HEK293T (cell line): ENCODE data around the gene CLMP.

Source experiments
- ARNT ChIP-seq: fragments of 450-650 bp; IDR thresholded peaks from 2 replicates; pipeline ENCODE4 v1.6.1; 2017; ENCODE audit warnings: mild to moderate bottlenecking
- BHLHE40 ChIP-seq: fragments of 450-650 bp; IDR thresholded peaks from 2 replicates; pipeline ENCODE4 v1.6.1; 2016; ENCODE audit warnings: mild to moderate bottlenecking, moderate library complexity, borderline replicate concordance
- ELF4 ChIP-seq: fragments of 450-650 bp; IDR thresholded peaks from 2 replicates; pipeline ENCODE4 v1.6.1; 2017; ENCODE audit warnings: antibody characterized with exemption
- FOXA1 ChIP-seq: fragments of 450-650 bp; IDR thresholded peaks from 2 replicates; pipeline ENCODE4 v1.6.1; 2016; ENCODE audit warnings: mild to moderate bottlenecking
- FOXK2 ChIP-seq: fragments of 450-650 bp; IDR thresholded peaks from 2 replicates; pipeline ENCODE4 v1.6.1; 2016; ENCODE audit warnings: mild to moderate bottlenecking
- FOXM1 ChIP-seq: fragments of 450-650 bp; IDR thresholded peaks from 2 replicates; pipeline ENCODE4 v1.6.1; 2017; ENCODE audit warnings: mild to moderate bottlenecking, borderline replicate concordance
- HDGF ChIP-seq: fragments of 450-650 bp; IDR thresholded peaks from 2 replicates; pipeline ENCODE4 v1.6.1; 2017; ENCODE audit warnings: antibody characterized with exemption, borderline replicate concordance
- PKNOX1 ChIP-seq: fragments of 450-650 bp; IDR thresholded peaks from 2 replicates; pipeline ENCODE4 v1.6.1; 2016
- SP1 ChIP-seq: fragments of 450-650 bp; IDR thresholded peaks from 2 replicates; pipeline ENCODE4 v1.6.1; 2017
- TARDBP ChIP-seq: fragments of 450-650 bp; IDR thresholded peaks from 2 replicates; pipeline ENCODE4 v1.6.1; 2016

- TF ChIP-seq PKNOX1 (no peak), BHLHE40 (no peak), FOXA1 (no peak), FOXM1 (no peak), ELF4 (no peak), FOXK2 (no peak), TARDBP (no peak), HDGF (no peak), ARNT (no peak), SP1 (no peak)
Measured at GRCh38 chr11:123041185-123041584, 153.9 kb downstream of the CLMP start.
